ENCODE data around the gene CIITA.
"Not testable (repeated sequence)": the region's sequence is repeated elsewhere in the genome, so short reads cannot be mapped to it uniquely, and the experiment has no call there.

CIITA gene

GRCh38 chr16:10938796-10939648 is 62.0 kb downstream of the CIITA start:
- Mint-ChIP-seq H3K9me3 (no peaks in the 10 kb centered on the region), H3K4me3 (peak overlapping the region; percentile 94)

GRCh38 chr16:10939649-10940234 is 62.7 kb downstream of the CIITA start:
- Mint-ChIP-seq H3K27ac (peak overlapping the region; percentile 26), H3K4me1 (ENCODE audit: low read depth) (peaks cover 68% of the 10 kb centered on the region), H3K27me3 (ENCODE audit: low read depth) (no peaks in the 10 kb centered on the region), H3K4me3 (peak overlapping the region; percentile 94), H3K9me3 (no peaks in the 10 kb centered on the region), H3K36me3 (ENCODE audit: low read depth) (peaks cover 17% of the 10 kb centered on the region)

More at GRCh38 chr16:10938796-10939648, 62.0 kb downstream of the CIITA start:
- Mint-ChIP-seq H3K4me1 (ENCODE audit: low read depth) (peaks cover 68% of the 10 kb centered on the region), H3K27ac (peak overlapping the region; percentile 75), H3K27me3 (ENCODE audit: low read depth) (no peaks in the 10 kb centered on the region), H3K36me3 (ENCODE audit: low read depth) (peaks cover 17% of the 10 kb centered on the region)

- peak overlapping the region; percentile 94 for H3K4me3 Mint-ChIP-seq
Observed at GRCh38 chr16:10940501-10941079, 63.6 kb downstream of the CIITA start.

GRCh38 chr16:10941127-10941933 is 64.3 kb downstream of the CIITA start:
- peaks cover 76% of the 10 kb centered on the region for H3K4me1 Mint-ChIP-seq (ENCODE audit: low read depth)
- peaks cover 18% of the 10 kb centered on the region for H3K36me3 Mint-ChIP-seq (ENCODE audit: low read depth)
- peak overlapping the region; percentile 79 for H3K27ac Mint-ChIP-seq
- no peaks in the 10 kb centered on the region for H3K9me3 Mint-ChIP-seq
- no peaks in the 10 kb centered on the region for H3K27me3 Mint-ChIP-seq (ENCODE audit: low read depth)
- peak overlapping the region; percentile 94 for H3K4me3 Mint-ChIP-seq

More at GRCh38 chr16:10940501-10941079, 63.6 kb downstream of the CIITA start:
- Mint-ChIP-seq H3K36me3 (ENCODE audit: low read depth) (peaks cover 19% of the 10 kb centered on the region), H3K27ac (peak overlapping the region; percentile 79), H3K27me3 (ENCODE audit: low read depth) (no peaks in the 10 kb centered on the region), H3K9me3 (no peaks in the 10 kb centered on the region), H3K4me1 (ENCODE audit: low read depth) (peaks cover 74% of the 10 kb centered on the region)

GRCh38 chr16:10941935-10942351 is 64.9 kb downstream of the CIITA start:
- H3K27ac Mint-ChIP-seq; H3K9me3 Mint-ChIP-seq; H3K27me3 Mint-ChIP-seq (ENCODE audit: low read depth): not testable (repeated sequence)
- Mint-ChIP-seq H3K4me1 (ENCODE audit: low read depth) (peaks cover 71% of the 10 kb centered on the region), H3K4me3 (peak overlapping the region; percentile 94), H3K36me3 (ENCODE audit: low read depth) (peaks cover 17% of the 10 kb centered on the region)

- H3K27me3 Mint-ChIP-seq (ENCODE audit: low read depth): no peaks in the 10 kb centered on the region
- H3K36me3 Mint-ChIP-seq (ENCODE audit: low read depth): peaks cover 17% of the 10 kb centered on the region
Observed at GRCh38 chr16:10942352-10943063, 65.5 kb downstream of the CIITA start, which contains the start of gene DEXI. Gene DEXI (minus strand): TSS chr16:10942468. CDS start chr16:10942005, 463 bp downstream.

GRCh38 chr16:10943064-10943353 is 66.0 kb downstream of the CIITA start:
- H3K9me3 Mint-ChIP-seq: no peaks in the 10 kb centered on the region
- peaks cover 61% of the 10 kb centered on the region for H3K4me1 Mint-ChIP-seq (ENCODE audit: low read depth)
- no peak overlapping the region for H3K27ac Mint-ChIP-seq
- no peaks in the 10 kb centered on the region for H3K27me3 Mint-ChIP-seq (ENCODE audit: low read depth)
- peaks cover 17% of the 10 kb centered on the region for H3K36me3 Mint-ChIP-seq (ENCODE audit: low read depth)
- peak overlapping the region; percentile 63 for H3K4me3 Mint-ChIP-seq

More at GRCh38 chr16:10942352-10943063, 65.5 kb downstream of the CIITA start, which contains the start of gene DEXI:
- Mint-ChIP-seq H3K27ac (peak within 1 kb of the TSS; percentile 79), H3K4me3 (peak within 1 kb of the TSS; percentile 94), H3K9me3 (no peaks in the 10 kb centered on the region), H3K4me1 (ENCODE audit: low read depth) (peaks cover 66% of the 10 kb centered on the region)

GRCh38 chr16:10944249-10945064 is 67.5 kb downstream of the CIITA start, which contains the start of gene CLEC16A:
Gene CLEC16A (plus strand): TSS chr16:10944564. CDS start chr16:10944718, 154 bp downstream.
- peaks cover 11% of the 10 kb centered on the region for H3K36me3 Mint-ChIP-seq (ENCODE audit: low read depth)
- H3K27me3 Mint-ChIP-seq (ENCODE audit: low read depth): no peaks in the 10 kb centered on the region
- peaks cover 55% of the 10 kb centered on the region for H3K4me1 Mint-ChIP-seq (ENCODE audit: low read depth)
- H3K4me3 Mint-ChIP-seq: peak within 1 kb of the TSS; percentile 87
- peak within 1 kb of the TSS; percentile 82 for H3K27ac Mint-ChIP-seq
- H3K9me3 Mint-ChIP-seq: no peaks in the 10 kb centered on the region

GRCh38 chr16:10945065-10945787 is 68.2 kb downstream of the CIITA start:
- Mint-ChIP-seq H3K9me3 (no peaks in the 10 kb centered on the region), H3K27ac (peak overlapping the region; percentile 82), H3K27me3 (ENCODE audit: low read depth) (no peaks in the 10 kb centered on the region), H3K4me3 (peak overlapping the region; percentile 87), H3K36me3 (ENCODE audit: low read depth) (peaks cover 8% of the 10 kb centered on the region), H3K4me1 (ENCODE audit: low read depth) (peaks cover 53% of the 10 kb centered on the region)

- peaks cover 50% of the 10 kb centered on the region for H3K4me1 Mint-ChIP-seq (ENCODE audit: low read depth)
- H3K27me3 Mint-ChIP-seq (ENCODE audit: low read depth): no peaks in the 10 kb centered on the region
- peak overlapping the region; percentile 87 for H3K4me3 Mint-ChIP-seq
- H3K9me3 Mint-ChIP-seq: no peaks in the 10 kb centered on the region
- no peak overlapping the region for H3K27ac Mint-ChIP-seq
- peaks cover 2% of the 10 kb centered on the region for H3K36me3 Mint-ChIP-seq (ENCODE audit: low read depth)
Observed at GRCh38 chr16:10946308-10946707, 69.3 kb downstream of the CIITA start.

GRCh38 chr16:10947211-10947787 is 70.3 kb downstream of the CIITA start:
- Mint-ChIP-seq H3K27ac (no peak overlapping the region), H3K27me3 (ENCODE audit: low read depth) (no peaks in the 10 kb centered on the region), H3K9me3 (no peaks in the 10 kb centered on the region), H3K4me1 (ENCODE audit: low read depth) (peaks cover 47% of the 10 kb centered on the region), H3K4me3 (no peak overlapping the region), H3K36me3 (ENCODE audit: low read depth) (peaks cover 2% of the 10 kb centered on the region)

GRCh38 chr16:10949424-10949970 is 72.5 kb downstream of the CIITA start:
- Mint-ChIP-seq H3K4me3 (peak overlapping the region; percentile 11), H3K27ac (peak overlapping the region; percentile 70), H3K9me3 (no peaks in the 10 kb centered on the region), H3K4me1 (ENCODE audit: low read depth) (peaks cover 43% of the 10 kb centered on the region), H3K27me3 (ENCODE audit: low read depth) (no peaks in the 10 kb centered on the region), H3K36me3 (ENCODE audit: low read depth) (peaks cover 2% of the 10 kb centered on the region)

All from T-helper 1 cell treated with Interleukin-12 subunit alpha and Interleukin-12 subunit beta and Interleukin-4 antibody, amounts not matched to agents 30 μg/mL and 1 μg/mL, for 36 hours (primary cell).